ENCODE results near the gene NCK2.

The NCK2 gene

DNA sequence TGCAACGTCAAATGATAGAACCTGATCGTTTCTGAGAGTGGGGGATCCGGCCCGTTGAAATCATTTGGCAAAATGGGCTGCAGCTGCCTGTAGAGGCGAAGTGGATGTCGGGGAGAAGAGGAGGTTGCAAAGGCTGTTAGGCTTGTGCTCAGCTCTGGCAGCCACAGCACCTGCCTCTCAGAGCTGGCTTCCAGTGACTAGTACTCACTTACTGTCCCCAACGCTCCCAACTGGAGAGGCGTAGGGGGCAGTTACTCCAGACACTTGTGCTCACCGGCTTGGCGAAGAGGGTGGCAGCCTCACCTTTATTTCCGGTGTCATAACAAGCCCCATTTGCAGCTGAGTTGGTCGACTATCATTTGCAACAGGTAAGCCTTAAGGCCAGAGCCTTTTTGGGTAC, 37.9 kb downstream of the NCK2 start:
- TF ChIP-seq, protein P1, sequence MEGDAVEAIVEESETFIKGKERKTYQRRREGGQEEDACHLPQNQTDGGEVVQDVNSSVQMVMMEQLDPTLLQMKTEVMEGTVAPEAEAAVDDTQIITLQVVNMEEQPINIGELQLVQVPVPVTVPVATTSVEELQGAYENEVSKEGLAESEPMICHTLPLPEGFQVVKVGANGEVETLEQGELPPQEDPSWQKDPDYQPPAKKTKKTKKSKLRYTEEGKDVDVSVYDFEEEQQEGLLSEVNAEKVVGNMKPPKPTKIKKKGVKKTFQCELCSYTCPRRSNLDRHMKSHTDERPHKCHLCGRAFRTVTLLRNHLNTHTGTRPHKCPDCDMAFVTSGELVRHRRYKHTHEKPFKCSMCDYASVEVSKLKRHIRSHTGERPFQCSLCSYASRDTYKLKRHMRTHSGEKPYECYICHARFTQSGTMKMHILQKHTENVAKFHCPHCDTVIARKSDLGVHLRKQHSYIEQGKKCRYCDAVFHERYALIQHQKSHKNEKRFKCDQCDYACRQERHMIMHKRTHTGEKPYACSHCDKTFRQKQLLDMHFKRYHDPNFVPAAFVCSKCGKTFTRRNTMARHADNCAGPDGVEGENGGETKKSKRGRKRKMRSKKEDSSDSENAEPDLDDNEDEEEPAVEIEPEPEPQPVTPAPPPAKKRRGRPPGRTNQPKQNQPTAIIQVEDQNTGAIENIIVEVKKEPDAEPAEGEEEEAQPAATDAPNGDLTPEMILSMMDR (IDR thresholded peaks at IDR 0.05; ENCODE audit: low read depth, low read length): no peak
- H3K27me3 ChIP-seq: no peaks in the 10 kb centered on the region
- no peaks in the 10 kb centered on the region for H3K36me3 ChIP-seq
- H3K9me3 ChIP-seq: no peaks in the 10 kb centered on the region
- H3K4me1 ChIP-seq: no peaks in the 10 kb centered on the region
- no peak for DNase-seq
- no peak overlapping the region for H3K4me3 ChIP-seq (ENCODE audit: low read depth, low read length)

DNA sequence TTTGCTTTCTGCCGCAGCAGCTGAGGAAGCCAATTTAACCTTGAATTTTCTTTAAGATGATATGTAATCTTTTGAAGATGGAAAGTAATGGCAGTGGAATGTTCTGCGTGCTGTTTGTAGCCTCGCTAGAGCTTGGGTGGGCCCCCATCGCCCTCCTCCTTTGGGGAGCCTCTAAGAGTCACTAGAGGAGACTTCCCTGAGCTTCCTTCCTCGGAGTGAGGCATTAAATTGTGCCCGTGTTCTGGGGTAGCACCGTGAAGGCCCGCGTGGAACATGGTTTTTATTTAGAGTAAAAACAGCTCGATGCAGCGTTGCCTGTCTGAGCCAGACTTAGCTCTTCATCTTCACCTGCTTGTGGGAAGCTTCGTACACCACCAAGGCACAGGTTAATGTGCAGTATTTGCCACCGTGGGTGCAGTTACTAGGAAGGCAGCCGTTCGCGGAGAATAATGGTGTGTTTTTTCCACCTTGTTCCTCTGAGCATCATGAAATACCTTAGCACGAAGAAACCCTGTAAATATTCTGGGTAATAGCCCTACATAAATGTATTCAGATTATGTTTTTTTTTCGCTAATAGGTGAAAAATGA, 38.5 kb downstream of the NCK2 start:
- Histone ChIP-seq H3K4me3 (ENCODE audit: low read depth, low read length) (no peak overlapping the region), H3K9me3 (no peaks in the 10 kb centered on the region), H3K36me3 (no peaks in the 10 kb centered on the region), H3K27me3 (no peaks in the 10 kb centered on the region), H3K4me1 (no peaks in the 10 kb centered on the region)
- TF ChIP-seq, protein P1 (IDR thresholded peaks at IDR 0.05; ENCODE audit: low read depth, low read length): no peak
- no peak for DNase-seq

DNA sequence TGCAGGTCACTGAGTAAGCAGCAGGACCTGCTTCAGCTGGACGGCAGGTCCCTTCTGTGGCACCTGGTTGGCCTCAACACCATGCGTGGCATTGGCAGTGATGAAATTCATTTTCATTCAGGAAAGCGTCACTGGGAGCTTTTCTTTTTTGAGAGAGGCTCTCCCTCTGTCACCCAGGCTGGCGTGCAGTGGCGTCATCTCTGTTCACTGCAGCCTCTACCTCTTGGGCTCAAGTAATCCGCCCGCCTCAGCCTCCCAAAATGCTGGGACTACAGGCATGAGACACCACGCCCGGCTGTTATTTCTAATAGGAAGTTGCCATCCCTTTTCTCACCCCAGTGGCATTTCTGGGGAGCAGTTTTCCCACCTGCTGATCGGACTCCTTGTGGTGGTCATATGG, 39.3 kb downstream of the NCK2 start:
- no peaks in the 10 kb centered on the region for H3K4me1 ChIP-seq
- DNase-seq: no peak
- H3K36me3 ChIP-seq: no peaks in the 10 kb centered on the region
- H3K9me3 ChIP-seq: no peaks in the 10 kb centered on the region
- no peak overlapping the region for H3K4me3 ChIP-seq (ENCODE audit: low read depth, low read length)
- H3K27me3 ChIP-seq: no peaks in the 10 kb centered on the region
- TF ChIP-seq, protein P1 (IDR thresholded peaks at IDR 0.05; ENCODE audit: low read depth, low read length): no peak

DNA sequence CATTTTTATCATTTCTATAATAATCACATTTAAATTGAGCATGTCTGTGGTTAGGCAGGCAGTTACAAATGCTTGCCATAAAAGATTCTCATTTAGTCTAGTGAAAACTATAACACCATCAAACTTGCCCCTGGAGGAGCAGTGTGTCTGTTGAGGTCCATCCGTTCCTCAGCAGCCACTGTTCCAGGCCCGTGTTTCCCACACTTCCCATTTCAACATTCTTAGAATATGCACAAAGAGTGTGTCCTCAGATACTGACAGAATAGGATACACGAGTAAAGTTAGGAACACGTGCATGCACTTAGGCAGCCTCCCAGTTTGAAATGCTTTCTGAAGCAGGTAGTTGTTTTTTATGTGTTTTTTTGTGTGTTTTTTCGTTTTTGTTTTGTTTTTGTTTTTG, 39.9 kb downstream of the NCK2 start:
- DNase-seq: no peak
- H3K9me3 ChIP-seq: no peaks in the 10 kb centered on the region
- no peak overlapping the region for H3K4me3 ChIP-seq (ENCODE audit: low read depth, low read length)
- H3K27me3 ChIP-seq: no peaks in the 10 kb centered on the region
- no peaks in the 10 kb centered on the region for H3K4me1 ChIP-seq
- H3K36me3 ChIP-seq: no peaks in the 10 kb centered on the region
- TF ChIP-seq, protein P1 (IDR thresholded peaks at IDR 0.05; ENCODE audit: low read depth, low read length): no peak

DNA sequence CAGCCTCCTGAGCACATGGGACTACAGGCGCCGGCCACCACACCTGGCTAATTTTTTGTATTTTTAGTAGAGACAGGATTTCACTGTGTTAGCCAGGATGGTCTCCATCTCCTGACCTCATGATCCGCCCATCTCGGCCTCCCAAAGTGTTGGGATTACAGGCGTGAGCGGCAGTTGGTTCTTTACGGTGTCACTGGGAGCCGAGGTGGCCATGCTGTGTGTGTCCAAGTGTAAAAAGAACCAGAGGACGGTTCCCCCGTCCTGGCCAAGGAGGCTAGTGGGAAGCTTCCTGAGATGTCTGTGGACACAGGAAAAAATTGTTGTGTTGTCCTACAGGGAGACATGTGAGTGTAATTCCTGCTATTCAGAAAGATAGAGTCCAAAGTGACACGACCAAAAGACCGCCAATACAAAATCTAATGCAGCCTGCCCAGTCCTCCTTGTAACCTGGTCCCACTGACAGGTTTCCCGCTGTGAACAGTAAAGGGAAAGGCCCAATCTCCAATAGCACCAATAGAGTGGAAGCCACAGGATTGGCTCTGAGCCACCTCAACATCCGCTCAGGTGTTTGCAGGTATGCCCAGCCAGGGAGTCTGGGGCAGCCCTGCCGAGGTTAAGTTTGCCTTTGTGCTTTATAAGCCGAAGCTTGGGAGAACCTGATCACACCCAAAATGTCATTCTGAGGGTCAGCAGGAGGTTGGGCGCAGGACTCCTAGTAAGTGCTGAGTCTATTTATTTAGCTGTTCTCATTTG, 40.6 kb downstream of the NCK2 start:
- no peak for DNase-seq
- Histone ChIP-seq H3K36me3 (no peaks in the 10 kb centered on the region), H3K4me3 (ENCODE audit: low read depth, low read length) (no peak overlapping the region), H3K9me3 (no peaks in the 10 kb centered on the region), H3K4me1 (no peaks in the 10 kb centered on the region), H3K27me3 (no peaks in the 10 kb centered on the region)
- TF ChIP-seq, protein P1 (IDR thresholded peaks at IDR 0.05; ENCODE audit: low read depth, low read length): no peak

Data from BE2C (cell line).